Endothelial cell (in vitro differentiated cells): ENCODE data around the gene NUCKS1. TPM values are rescaled to one million over a fixed set of nuclear protein-coding genes. Genes with fewer than 3 reads are reported as not detected.

Experiments used
- DNase-seq: peaks from one replicate; pipeline ENCODE4 v3.0.0; 2021; ENCODE audit warnings: low spot score
- H3K27ac Mint-ChIP-seq: one replicate; pipeline ENCODE4 v1.8.0; 2021; ENCODE audit warnings: mixed read lengths, inconsistent platforms; ENCODE audit not compliant: unreplicated experiment
- H3K27me3 Mint-ChIP-seq: one replicate; pipeline ENCODE4 v1.8.0; 2021; ENCODE audit warnings: mild to moderate bottlenecking, moderate library complexity, mixed read lengths, inconsistent platforms; ENCODE audit not compliant: unreplicated experiment
- H3K36me3 Mint-ChIP-seq: one replicate; pipeline ENCODE4 v1.8.0; 2021; ENCODE audit warnings: mild to moderate bottlenecking, low read depth, mixed read lengths, inconsistent platforms; ENCODE audit not compliant: unreplicated experiment
- H3K4me1 Mint-ChIP-seq: one replicate; pipeline ENCODE4 v1.8.0; 2021; ENCODE audit warnings: mild to moderate bottlenecking, mixed read lengths, inconsistent platforms; ENCODE audit not compliant: unreplicated experiment
- H3K4me3 Mint-ChIP-seq: one replicate; pipeline ENCODE4 v1.8.0; 2021; ENCODE audit warnings: mild to moderate bottlenecking, mixed read lengths, inconsistent platforms; ENCODE audit not compliant: unreplicated experiment
- H3K9me3 Mint-ChIP-seq: one replicate; pipeline ENCODE4 v1.8.0; 2021; ENCODE audit warnings: mixed read lengths, inconsistent platforms; ENCODE audit not compliant: unreplicated experiment
- total RNA-seq: library from RNA; stranded (reverse); fragmentation: NEBNext Ultra II Directional; extraction: Animal tissue kit (Norgen Biotek cat#: 25700); gene quantifications from one replicate; pipeline ENCODE4 v1.2.1, GENCODE V29; 2021; ENCODE audit not compliant: unreplicated experiment
- TF ChIP-seq, protein P1 (sequence below): fragments of 200-600 bp; sonication (generic); IDR thresholded peaks from one replicate; pipeline ENCODE4 v1.5.0; 2021; ENCODE audit warnings: antibody characterized with exemption; ENCODE audit not compliant: unreplicated experiment

Gene NUCKS1
- total RNA-seq, 1 donor from 2014 or later, result 170 TPM

DNA sequence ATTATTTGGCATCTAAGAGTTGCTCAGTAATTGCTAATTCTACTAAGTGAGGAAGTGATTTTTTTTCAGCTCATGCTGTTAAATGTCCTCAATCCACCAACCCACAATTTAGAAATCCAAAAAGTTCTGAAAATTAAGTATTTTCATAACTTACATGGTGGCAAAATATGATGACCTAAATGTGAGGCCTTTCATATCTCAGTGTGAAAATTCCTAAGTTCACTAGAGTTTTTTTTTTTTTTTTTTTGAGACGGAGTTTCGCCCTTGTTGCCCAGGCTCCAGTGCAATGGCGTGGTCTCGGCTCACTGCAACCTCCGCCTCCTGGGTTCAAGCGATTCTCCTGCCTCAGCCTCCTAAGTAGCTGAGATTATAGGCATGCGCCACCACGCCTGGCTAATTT lies 5.6 kb downstream of the NUCKS1 start:
- TF ChIP-seq, protein P1, sequence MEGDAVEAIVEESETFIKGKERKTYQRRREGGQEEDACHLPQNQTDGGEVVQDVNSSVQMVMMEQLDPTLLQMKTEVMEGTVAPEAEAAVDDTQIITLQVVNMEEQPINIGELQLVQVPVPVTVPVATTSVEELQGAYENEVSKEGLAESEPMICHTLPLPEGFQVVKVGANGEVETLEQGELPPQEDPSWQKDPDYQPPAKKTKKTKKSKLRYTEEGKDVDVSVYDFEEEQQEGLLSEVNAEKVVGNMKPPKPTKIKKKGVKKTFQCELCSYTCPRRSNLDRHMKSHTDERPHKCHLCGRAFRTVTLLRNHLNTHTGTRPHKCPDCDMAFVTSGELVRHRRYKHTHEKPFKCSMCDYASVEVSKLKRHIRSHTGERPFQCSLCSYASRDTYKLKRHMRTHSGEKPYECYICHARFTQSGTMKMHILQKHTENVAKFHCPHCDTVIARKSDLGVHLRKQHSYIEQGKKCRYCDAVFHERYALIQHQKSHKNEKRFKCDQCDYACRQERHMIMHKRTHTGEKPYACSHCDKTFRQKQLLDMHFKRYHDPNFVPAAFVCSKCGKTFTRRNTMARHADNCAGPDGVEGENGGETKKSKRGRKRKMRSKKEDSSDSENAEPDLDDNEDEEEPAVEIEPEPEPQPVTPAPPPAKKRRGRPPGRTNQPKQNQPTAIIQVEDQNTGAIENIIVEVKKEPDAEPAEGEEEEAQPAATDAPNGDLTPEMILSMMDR, result no peak
- Mint-ChIP-seq H3K4me3 (no peak overlapping the region), H3K36me3 (peaks cover 4% of the 10 kb centered on the region), H3K4me1 (peaks cover 32% of the 10 kb centered on the region), H3K9me3 (no peaks in the 10 kb centered on the region), H3K27ac (peak overlapping the region; percentile 37), H3K27me3 (peaks cover 4% of the 10 kb centered on the region)
- no peak for DNase-seq

DNA sequence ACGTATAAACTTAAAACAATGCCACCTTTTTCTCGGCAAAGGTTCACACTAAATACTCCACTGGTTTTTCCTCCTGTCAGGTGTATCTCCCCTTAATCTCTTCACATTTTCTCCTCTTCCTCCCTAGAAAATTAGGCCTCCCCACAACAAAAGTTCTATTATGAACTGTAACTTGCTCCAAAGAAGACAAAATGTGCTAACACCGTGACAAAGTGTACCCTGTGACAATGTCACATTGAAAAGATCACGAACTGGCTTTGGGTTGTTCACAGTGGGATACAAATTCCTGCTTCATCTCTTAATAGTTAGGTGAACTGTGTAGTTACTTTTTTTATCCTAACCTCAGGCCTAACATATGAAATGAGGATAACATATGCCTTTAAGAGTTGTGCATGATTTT lies 6.0 kb downstream of the NUCKS1 start:
- no peak overlapping the region for H3K4me3 Mint-ChIP-seq
- H3K27ac Mint-ChIP-seq, result peak overlapping the region; percentile 37
- TF ChIP-seq, protein P1, result no peak
- H3K9me3 Mint-ChIP-seq, result no peaks in the 10 kb centered on the region
- peaks cover 3% of the 10 kb centered on the region for H3K27me3 Mint-ChIP-seq
- no peak for DNase-seq
- peaks cover 7% of the 10 kb centered on the region for H3K36me3 Mint-ChIP-seq
- peaks cover 32% of the 10 kb centered on the region for H3K4me1 Mint-ChIP-seq

DNA sequence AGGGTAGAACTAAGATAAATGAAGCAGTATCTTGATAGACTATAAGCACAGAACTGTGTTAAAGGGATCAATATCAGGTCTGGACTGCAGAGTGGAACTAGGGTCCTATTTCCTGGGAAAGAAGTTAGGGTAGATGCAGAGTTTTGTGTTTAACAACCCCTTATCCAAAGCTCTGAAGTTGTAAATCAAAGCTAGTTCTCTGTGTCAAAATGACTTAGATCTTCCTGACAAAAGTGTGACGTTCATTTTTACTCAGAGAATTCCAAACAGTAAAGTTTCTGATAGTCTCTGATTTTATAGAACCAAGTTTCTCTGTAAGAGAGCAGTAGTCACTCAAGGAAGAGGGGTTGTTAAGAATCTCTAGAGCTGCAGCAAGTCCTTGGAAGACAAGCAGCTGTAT lies 8.3 kb downstream of the NUCKS1 start:
- peaks cover 5% of the 10 kb centered on the region for H3K36me3 Mint-ChIP-seq
- no peaks in the 10 kb centered on the region for H3K27me3 Mint-ChIP-seq
- no peaks in the 10 kb centered on the region for H3K9me3 Mint-ChIP-seq
- peaks cover 15% of the 10 kb centered on the region for H3K4me1 Mint-ChIP-seq
- no peak overlapping the region for H3K27ac Mint-ChIP-seq
- DNase-seq, result no peak
- TF ChIP-seq, protein P1, result no peak
- H3K4me3 Mint-ChIP-seq, result no peak overlapping the region

DNA sequence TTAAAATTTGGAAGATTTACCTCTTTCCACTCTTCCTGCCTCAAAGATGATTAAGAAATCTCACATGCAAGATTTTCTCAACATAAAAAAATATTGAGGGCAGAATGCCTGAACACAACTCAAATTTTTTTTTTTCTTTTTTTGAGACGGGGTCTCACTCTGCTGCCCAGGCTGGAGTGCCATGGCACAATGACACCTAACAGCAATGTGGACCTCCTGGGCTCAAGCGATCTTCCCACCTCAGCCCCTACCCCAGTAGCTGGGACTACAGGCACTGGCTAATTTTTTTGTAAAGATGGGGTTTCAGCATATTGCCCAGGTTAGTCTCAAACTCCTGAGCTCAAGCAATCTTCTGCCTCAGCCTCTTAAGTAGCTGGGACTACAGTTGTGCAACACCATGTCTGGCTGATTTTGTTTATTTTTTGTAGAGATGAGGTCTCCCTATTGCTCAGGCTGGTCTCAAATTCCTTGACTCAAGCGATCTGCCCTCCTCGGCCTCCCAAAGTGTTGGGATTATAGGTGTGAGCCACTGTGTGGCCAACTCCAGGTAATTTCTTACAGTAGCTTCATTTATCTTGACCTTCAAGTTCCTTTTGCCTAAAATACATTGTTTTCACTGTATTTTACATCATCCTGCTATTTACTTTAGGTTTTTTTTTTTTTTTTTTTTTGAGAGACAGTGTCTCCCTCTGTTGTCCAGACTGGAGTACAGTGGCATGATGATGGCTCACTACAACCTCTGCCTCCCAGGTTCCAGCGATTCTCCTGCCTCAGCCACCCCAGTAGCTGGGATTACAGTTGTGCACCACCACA lies 10.4 kb downstream of the NUCKS1 start:
- Mint-ChIP-seq H3K4me1 (peaks cover 9% of the 10 kb centered on the region), H3K27ac (no peak overlapping the region), H3K9me3 (no peaks in the 10 kb centered on the region), H3K27me3 (no peaks in the 10 kb centered on the region), H3K4me3 (no peak overlapping the region), H3K36me3 (peaks cover 5% of the 10 kb centered on the region)
- TF ChIP-seq, protein P1, result no peak
- no peak for DNase-seq

DNA sequence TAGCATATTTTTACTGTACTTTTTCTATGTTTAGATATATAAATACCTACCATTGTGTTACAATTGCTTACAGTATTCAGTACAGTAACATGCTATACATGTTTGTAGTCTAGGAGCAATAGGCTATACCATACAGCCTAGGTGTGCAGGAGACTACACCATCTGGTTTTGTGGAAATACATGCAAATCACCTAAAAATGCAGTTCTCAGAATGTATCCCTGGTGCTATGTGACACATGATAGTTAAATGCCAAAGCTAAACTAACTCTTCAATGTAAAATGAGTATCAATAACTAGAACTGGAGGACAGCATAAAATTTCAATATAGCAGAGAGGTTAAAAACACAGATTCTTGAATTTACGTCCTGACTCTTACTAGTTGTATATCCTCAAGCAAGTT lies 14.8 kb downstream of the NUCKS1 start:
- peaks cover 9% of the 10 kb centered on the region for H3K36me3 Mint-ChIP-seq
- H3K4me3 Mint-ChIP-seq, result no peak overlapping the region
- peaks cover 2% of the 10 kb centered on the region for H3K27me3 Mint-ChIP-seq
- TF ChIP-seq, protein P1, result no peak
- DNase-seq, result no peak
- no peaks in the 10 kb centered on the region for H3K9me3 Mint-ChIP-seq
- no peak overlapping the region for H3K27ac Mint-ChIP-seq
- peaks cover 2% of the 10 kb centered on the region for H3K4me1 Mint-ChIP-seq
